ENCODE data around the gene EPHA2. TPM values are rescaled to one million over a fixed set of nuclear protein-coding genes. Genes with fewer than 3 reads are reported as not detected.

EPHA2 gene
- polyA plus RNA-seq, 1 donor, result 5.3 TPM

DNA sequence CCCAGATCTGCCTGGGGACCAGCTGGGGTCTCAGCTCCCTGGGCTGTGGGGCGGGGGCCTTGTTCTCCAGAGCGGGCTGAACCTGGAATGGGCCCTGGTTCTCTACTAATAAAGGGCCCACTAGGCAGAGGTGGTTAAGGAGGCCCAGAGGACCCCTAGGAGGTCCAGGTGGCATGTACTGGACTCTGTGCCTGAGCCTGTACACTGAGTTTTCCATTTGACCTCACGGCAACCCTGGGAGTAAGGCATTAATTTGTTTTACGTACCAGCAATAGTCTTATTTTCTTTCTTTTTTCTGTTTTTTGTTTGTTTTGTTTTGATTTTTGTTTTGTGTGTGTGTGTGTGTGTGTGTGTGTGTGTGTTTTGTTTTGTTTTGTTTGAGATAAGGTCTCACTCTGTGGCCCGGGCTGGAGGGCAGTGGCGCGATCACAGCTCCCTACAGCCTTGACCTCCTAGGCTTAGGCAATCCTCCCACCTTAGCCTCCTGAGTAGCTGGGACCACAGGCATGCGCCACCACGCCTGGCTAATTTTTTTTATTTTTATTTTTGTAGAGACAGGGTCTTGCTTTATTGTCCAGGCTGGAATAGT lies 62.9 kb downstream of the EPHA2 start:
- no peak for DNase-seq (ENCODE audit: low read depth)

GRCh38 chr1:16092097-16092922 lies 63.6 kb downstream of the EPHA2 start:
- DNase-seq (ENCODE audit: low read depth), result no peak

DNA sequence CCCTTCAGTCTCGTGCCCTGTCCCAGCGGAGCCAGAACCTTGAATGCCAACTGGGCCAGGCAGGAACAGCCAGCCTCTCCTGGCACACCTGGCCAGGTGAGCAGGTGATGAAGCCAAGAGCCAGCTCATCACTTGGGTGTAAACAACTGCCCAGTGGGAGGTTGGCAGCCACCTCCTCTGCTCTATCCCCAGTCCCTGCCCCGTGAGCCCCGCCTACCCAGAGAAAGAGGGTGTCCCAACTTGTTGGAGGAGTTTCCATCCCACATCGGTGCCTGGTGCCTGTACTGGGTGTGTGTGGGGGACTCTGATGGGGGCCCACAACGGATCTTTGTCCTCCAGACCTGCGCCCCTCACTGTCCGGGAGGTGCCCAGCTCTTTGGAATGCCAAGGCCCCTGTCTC lies 64.6 kb downstream of the EPHA2 start:
- DNase-seq (ENCODE audit: low read depth), result no peak

DNA sequence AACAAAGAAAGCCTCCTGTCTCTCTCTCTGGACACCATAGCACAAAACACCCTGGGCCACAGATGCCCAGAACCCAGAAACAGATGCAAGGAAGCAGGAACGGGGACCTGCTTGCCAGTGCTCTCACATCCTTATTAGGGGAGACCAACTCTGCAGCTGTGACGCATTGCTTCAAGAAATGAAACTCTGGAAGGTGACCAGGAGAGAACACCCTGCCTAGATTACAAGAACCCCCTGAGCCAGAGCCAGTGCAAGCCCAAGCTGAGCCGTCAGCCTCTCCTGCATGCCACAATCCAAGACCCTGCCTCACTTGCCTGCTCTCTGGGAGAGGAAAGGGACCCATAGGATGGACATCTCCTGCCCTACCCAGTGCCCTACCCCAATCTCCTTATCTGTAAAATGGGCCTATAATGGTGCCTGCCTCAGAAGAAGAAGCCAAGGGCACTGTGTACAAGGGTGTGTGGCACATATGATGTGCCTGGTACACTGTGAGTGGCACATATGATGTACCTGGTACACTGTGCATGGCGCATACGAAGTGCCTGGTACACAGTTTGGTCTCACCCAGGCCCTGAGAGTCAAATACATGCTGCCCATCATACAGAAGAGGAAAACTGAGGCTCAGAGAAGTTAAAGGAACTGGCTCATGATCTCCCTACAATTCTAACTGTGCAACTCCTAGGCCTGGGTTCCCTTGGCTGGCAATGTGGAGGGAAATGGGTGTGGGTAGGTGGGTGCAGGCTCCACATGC lies 65.6 kb downstream of the EPHA2 start:
- DNase-seq (ENCODE audit: low read depth), result no peak

DNA sequence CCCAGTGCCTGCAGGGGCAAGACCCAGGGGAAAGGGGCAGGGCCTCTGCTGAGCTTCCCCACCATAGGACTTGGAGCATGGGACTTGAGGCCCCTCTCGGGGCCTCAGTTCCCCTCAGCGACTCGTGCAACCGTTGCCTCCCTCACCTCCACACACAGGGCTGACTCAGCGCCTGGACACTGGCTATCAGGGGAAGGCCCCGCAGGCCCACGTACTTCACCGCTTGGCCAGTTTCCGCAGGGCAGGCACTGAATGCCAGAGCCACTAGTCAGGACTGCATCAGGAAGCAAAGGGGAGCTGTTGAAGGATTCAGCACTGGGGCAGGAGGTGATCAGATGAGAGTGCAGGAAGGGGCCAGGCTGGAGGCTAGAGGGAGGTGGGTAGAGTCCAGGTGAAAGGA lies 66.9 kb downstream of the EPHA2 start:
- no peak for DNase-seq (ENCODE audit: low read depth)

DNA sequence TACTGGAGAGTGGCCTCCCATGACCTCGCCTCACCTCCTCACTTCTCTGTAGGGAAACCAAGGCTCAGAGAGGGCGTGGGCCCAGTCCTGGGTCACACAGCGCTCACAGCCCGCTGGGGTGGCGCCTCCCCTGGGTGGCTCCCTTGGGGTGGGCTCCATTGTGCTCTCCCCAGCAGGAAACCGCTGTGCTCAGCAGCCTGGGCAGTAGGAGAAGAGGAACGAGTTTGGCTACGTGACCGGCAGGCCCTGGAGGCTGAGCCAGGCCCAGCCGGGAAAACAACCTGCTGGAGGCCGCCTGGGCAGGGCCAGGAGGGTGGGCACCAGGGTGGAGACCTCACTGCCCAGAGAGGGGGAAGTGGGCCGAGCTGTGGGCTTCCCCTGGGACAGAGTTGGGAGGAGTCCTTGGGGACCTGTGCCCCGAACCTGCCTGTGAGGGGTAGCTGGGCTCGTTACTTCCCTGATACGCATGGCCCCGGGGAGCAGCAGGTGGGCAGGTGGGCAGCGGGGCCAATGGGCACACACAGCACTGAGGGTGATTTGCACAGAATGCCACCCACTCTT lies 67.4 kb downstream of the EPHA2 start:
- no peak for DNase-seq (ENCODE audit: low read depth)

DNA sequence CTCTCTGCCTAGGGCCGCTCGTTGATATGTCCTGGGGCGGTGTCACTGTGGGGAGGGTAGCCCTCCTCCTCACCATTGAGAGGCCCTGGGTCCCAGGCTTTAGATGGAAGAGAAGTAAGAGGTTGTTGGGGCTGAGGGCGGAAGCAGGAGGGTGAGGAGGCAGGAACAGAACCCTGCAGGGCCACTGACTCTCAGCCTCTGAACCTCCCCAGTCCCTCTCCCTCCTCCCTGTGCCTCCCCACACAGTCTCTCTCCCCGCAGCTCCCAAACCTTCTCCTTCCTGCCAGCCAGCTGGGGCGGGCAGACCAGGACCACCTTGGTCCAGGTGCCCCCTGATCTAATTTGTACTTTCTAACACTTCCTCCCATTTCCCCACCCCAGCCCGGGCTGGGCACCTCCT lies 68.1 kb downstream of the EPHA2 start:
- no peak for DNase-seq (ENCODE audit: low read depth)

- no peak for DNase-seq (ENCODE audit: low read depth)
Measured at GRCh38 chr1:16085522-16085921, 70.3 kb downstream of the EPHA2 start.

DNA sequence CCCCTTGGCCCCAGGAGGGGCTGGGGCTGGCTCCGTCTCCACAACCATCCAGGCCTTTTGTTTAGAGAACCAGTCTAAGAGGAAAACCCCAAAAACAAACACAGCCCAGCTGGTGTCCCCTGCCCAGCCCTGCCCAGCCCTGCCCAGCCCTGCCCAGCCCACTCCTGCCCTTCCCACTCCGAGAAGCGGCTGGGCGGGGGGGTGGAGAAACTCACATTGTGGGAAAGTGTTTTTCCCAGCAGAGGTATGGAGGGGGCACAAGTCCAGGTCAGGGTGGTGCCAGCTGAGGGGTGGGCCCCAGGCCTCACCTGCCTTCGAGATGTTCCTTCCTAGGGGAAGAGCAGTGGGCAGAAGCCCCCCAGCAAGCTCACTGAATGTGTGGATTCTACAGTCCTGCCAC lies 72.4 kb downstream of the EPHA2 start:
- DNase-seq (ENCODE audit: low read depth), result no peak

- no peak for DNase-seq (ENCODE audit: low read depth)
Measured at GRCh38 chr1:16082283-16083038, 73.4 kb downstream of the EPHA2 start.

DNA sequence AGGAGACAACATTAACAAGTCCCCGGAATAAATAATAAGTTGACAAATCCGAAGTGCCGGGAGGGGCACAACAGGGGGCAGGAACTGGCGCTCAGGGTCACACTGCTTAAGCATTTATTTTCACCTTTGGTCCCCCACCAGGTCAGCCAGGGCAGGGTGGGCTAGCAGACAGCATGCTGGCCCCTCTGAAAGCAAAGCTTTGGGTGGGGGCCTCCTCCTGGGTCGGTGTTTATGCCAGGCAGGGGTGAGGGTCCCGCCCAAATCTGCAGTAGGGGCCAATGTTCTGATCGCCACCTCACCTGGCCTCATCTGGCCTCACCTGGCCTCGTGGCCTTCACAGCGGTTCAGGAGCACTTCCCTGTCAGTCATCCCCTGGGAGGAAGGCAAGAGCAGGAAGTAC lies 74.2 kb downstream of the EPHA2 start:
- no peak for DNase-seq (ENCODE audit: low read depth)

DNA sequence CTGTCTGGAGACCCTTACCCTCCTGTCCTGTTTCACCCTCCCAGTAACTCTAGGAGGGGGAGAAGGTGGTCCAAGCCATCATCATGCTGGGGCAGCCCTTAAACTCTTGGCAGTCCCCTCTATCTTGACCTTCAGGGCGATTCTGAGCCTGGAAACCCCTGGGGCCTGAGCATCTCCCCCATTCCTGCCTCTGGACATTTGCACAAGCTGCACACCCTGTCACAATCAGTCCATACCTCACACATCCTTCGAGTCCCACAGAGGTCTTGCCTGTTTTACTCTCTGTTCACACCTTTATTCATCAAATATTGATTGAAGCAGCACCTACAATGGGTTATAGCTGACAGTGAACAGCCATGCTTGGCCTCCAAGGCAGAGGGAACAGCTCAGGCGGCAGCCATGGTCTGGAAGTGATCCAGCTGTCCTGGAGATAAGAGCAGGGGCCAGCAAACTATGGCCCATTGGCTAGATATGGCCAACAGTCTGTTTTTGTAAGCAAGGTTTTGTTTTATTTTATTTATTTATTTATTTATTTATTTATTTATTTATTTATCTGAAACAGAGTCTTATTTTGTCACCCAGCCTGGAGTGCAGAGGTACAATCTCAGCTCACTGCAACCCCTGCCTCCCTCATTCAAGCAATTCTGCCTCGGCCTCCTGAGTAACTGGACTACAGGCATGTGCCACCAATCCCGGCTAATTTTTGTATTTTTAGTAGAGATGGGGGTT lies 75.3 kb downstream of the EPHA2 start:
- DNase-seq (ENCODE audit: low read depth), result no peak

- peak; percentile 28 for DNase-seq (ENCODE audit: low read depth)
Measured at GRCh38 chr1:16078925-16079656, 76.8 kb downstream of the EPHA2 start.

- DNase-seq (ENCODE audit: low read depth), result no peak
Measured at GRCh38 chr1:16077406-16078245, 78.2 kb downstream of the EPHA2 start.

DNA sequence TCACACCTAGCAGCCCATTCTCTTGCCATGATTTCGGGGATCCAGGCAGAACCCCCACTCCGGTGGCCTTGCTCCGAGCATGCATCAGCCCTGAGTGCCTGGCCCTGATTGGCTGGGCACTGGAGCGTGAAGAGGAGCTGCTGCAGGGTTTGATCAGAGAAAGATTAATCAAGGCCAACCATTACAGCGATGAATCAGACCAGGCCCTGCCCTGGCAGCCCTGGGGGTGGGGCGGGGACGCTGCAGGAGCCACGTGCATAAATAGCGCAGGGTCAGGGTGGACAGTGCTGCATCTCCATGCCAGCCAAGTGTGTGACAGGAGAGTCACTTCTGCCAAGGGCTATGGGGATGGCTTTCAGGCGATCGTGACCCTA lies 79.0 kb downstream of the EPHA2 start:
- DNase-seq (ENCODE audit: low read depth), result no peak

GRCh38 chr1:16076031-16076864 lies 79.6 kb downstream of the EPHA2 start:
- DNase-seq (ENCODE audit: low read depth), result no peak

DNA sequence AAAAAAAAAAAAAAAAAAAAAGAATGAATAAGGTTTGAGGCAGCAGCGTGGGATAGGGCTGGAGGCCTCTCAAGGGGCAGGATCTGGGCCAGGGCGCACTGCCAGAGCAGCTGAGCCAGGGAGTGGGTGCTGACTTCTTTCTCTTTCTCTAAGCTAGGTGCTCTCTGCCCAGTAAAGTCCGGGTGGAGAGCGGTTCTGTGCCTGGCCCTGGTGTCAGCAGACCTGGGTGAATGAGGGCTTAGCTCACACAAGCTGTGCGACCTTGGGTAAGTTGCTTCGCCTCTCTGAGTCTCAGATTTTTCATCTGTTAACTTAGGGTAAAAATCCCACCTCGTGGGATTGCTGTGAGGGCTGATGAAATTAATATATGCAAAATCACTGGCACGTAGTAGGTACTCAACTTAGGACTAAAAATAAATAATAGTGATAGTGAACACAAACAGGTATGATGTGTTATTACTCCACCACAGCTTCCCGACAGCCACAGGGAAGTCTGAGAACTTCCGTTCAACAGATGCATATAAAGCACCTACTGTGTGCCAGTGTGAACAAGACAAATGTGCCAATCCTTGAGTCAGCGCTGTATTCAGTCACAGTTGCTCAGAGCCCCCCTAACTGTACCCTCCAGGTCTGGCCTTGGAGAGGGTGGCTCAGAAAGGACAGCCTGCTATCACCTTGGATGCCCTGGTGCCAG lies 80.4 kb downstream of the EPHA2 start:
- DNase-seq (ENCODE audit: low read depth), result no peak

Data from forelimb muscle (tissue), 1 donor.